ENCODE data around the gene DCUN1D3. TPM values are rescaled to one million over a fixed set of nuclear protein-coding genes. Genes with fewer than 3 reads are reported as not detected.

Gene DCUN1D3
- total RNA-seq, 1 experiment from 2014 or later = 16.1 TPM

- no peak for DNase-seq
- H4K91ac ChIP-seq (ENCODE audit: insufficient read length, low read depth, low read length) = no peak overlapping the region
- H3K23ac ChIP-seq (ENCODE audit: insufficient read length, low read depth, low read length) = no peak overlapping the region
- H3K27ac Mint-ChIP-seq = no peak overlapping the region
- TF ChIP-seq CTCF (conservative IDR thresholded peaks at IDR 0.05) = no peak
- H2AK5ac ChIP-seq (ENCODE audit: insufficient read length, low read length) = no peak overlapping the region
- no peak overlapping the region for H3K9ac ChIP-seq (ENCODE audit: extremely low read depth, insufficient read length, low read length)
- H3K79me1 ChIP-seq (ENCODE audit: insufficient read depth, low read depth, low read length, poor library complexity, severe bottlenecking) = no peaks in the 10 kb centered on the region
- H3K9me3 ChIP-seq (ENCODE audit: control insufficient read depth, low read depth, low read length) = no peaks in the 10 kb centered on the region
- H3K4me3 Mint-ChIP-seq = no peak overlapping the region
- H2AFZ ChIP-seq (ENCODE audit: low read length) = no peak overlapping the region
- H3K4me1 ChIP-seq (ENCODE audit: insufficient read depth, low read length) = no peaks in the 10 kb centered on the region
- H3K27ac ChIP-seq (ENCODE audit: insufficient read length, low read depth, low read length) = no peak overlapping the region
- no peak overlapping the region for H2BK20ac ChIP-seq (ENCODE audit: low read depth, low read length, poor library complexity, severe bottlenecking)
- no peak overlapping the region for H3T11ph ChIP-seq (ENCODE audit: low read length)
- no peak overlapping the region for H3K18ac ChIP-seq (ENCODE audit: insufficient read length, low read depth, low read length)
- no peak overlapping the region for H2BK15ac ChIP-seq (ENCODE audit: low read depth, low read length)
- no peak overlapping the region for H2BK120ac ChIP-seq (ENCODE audit: low read depth, low read length, poor library complexity, severe bottlenecking)
- H3K4me2 ChIP-seq (ENCODE audit: insufficient read depth, insufficient read length, low read length) = no peak overlapping the region
- no peaks in the 10 kb centered on the region for H3K9me3 Mint-ChIP-seq
- H2BK5ac ChIP-seq (ENCODE audit: insufficient read length, low read length) = no peak overlapping the region
- H3K79me2 ChIP-seq (ENCODE audit: insufficient read depth, low read length) = no peaks in the 10 kb centered on the region
- no peaks in the 10 kb centered on the region for H3K27me3 Mint-ChIP-seq (ENCODE audit: low read depth)
- no peak overlapping the region for H3K56ac ChIP-seq (ENCODE audit: insufficient read length, low read depth, low read length)
- peaks cover 9 to 11% (median 9%) of the 10 kb centered on the region in 3 experiments; a peak in 5 of 7 replicates for H3K36me3 Mint-ChIP-seq (ENCODE audit: insufficient read depth in 1 of 3, low read depth in 3 of 3)
- no peaks in the 10 kb centered on the region for H3K23me2 ChIP-seq (ENCODE audit: insufficient read length, low read depth, low read length, poor library complexity, severe bottlenecking)
- H2BK12ac ChIP-seq (ENCODE audit: insufficient read length, low read depth, low read length) = no peak overlapping the region
- H4K5ac ChIP-seq (ENCODE audit: insufficient read length, low read depth, low read length) = no peak overlapping the region
- no peak overlapping the region for H3K4ac ChIP-seq (ENCODE audit: low read depth, low read length)
- no CpG with 5 or more reads among the region's 5 CpGs for WGBS (ENCODE audit: extremely low coverage, insufficient read length, low lambda C conversion rate)
- H3K4me1 Mint-ChIP-seq = peaks cover 12 to 15% of the 10 kb centered on the region in 2 experiments
- H3K27me3 ChIP-seq (ENCODE audit: insufficient read depth, low read length) = no peaks in the 10 kb centered on the region
- no peak overlapping the region for H3K14ac ChIP-seq (ENCODE audit: insufficient read depth, low read length)
- H4K8ac ChIP-seq (replicated peaks; ENCODE audit: insufficient read length, low read depth, low read length) = no peak overlapping the region
- no peaks in the 10 kb centered on the region for H4K20me1 ChIP-seq (ENCODE audit: control insufficient read depth, insufficient read depth, insufficient read length)
Measured at GRCh38 chr16:20920091-20920490, 19.9 kb upstream of the DCUN1D3 start.
